GM12801 (cell line): ENCODE results near the gene AKAP8.

Source experiments
- TF ChIP-seq, protein P1 (sequence below): IDR thresholded peaks from one replicate; pipeline ENCODE4 v1.5.1; 2011; ENCODE audit warnings: control low read depth; ENCODE audit not compliant: insufficient read length; ENCODE audit errors: extremely low read depth

AKAP8 gene

DNA sequence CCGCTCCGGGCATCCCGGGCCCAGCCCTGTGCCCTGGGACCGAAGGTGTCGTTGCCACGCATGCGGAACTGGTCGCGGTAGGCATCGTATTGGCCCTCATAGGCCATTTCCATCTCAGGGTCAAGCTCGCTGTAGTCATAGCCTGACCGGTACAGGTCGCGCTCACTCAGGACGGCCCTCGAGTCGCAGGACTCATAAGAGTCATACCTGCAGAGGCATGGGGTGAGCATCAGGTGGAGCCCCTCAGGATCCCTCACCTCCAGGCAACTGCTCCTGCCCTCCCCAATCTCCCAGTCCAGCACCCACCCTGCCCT lies 21.8 kb upstream of the AKAP8 start:
- TF ChIP-seq, protein P1, sequence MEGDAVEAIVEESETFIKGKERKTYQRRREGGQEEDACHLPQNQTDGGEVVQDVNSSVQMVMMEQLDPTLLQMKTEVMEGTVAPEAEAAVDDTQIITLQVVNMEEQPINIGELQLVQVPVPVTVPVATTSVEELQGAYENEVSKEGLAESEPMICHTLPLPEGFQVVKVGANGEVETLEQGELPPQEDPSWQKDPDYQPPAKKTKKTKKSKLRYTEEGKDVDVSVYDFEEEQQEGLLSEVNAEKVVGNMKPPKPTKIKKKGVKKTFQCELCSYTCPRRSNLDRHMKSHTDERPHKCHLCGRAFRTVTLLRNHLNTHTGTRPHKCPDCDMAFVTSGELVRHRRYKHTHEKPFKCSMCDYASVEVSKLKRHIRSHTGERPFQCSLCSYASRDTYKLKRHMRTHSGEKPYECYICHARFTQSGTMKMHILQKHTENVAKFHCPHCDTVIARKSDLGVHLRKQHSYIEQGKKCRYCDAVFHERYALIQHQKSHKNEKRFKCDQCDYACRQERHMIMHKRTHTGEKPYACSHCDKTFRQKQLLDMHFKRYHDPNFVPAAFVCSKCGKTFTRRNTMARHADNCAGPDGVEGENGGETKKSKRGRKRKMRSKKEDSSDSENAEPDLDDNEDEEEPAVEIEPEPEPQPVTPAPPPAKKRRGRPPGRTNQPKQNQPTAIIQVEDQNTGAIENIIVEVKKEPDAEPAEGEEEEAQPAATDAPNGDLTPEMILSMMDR, result no peak

DNA sequence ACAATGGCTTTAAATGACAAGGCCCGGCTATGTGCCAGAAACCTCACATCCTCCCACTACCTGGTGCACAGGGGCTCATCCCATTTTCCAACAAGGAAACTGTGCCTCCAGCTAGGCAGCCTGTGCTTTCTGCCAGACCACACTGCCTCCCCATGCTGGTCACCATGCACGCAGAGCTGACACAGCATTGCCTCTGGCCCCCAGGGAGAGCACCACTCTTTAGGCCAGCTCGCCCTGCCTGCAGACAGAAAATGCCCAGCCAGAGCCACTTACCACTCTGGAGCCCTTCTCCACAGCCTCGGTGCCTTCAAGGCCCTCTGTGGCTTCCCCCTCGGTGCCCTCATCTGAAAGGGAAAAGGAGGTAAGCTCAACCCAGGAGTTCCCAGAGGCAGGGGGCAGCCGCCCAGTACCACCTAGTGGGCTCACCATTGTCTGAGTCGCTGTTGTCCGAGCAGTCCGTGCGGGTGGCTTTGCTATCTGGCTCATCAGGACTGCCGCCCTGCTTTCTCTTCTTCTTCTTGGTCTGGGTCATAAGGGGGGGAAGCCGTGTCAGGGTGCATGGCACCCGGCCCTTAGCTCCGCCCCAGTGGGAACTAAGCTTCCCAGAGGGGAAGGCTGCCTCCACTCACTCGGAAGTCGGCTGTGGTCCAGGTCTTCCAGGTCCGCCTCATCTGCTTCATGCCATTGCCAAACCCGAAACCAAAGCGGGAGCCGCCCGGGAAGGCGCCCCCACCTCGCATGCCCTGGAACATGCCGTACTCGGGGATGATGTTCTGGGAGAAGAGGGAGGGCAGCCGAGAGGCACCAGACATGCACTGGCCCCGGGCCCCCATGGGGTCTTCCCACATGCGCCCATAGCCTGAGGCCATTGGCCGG lies 21.2 kb upstream of the AKAP8 start:
- TF ChIP-seq, protein P1, result no peak

DNA sequence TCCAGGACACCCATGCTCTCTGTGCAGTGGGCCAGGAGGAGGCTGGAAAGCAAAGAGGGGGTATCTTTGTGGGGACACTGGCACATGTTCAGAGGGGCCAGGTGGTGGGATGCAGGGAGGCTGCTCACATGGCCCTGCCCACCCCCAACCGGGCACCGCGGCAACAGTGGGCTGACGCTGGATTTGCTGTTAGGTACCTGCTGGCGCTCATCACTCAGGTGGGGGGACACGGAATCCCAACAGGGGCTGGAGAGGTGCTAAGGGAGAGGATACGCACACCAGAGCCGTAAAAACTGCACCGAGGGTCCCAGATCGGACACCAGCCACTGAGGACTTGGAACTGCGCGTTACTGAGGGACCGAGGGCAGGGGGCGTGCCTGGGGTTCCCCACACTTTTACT lies 20.0 kb upstream of the AKAP8 start:
- TF ChIP-seq, protein P1, result no peak

GRCh38 chr19:15399234-15399515 lies 19.6 kb upstream of the AKAP8 start:
- TF ChIP-seq, protein P1, result no peak

GRCh38 chr19:15398501-15399233 lies 19.1 kb upstream of the AKAP8 start:
- TF ChIP-seq, protein P1, result no peak

DNA sequence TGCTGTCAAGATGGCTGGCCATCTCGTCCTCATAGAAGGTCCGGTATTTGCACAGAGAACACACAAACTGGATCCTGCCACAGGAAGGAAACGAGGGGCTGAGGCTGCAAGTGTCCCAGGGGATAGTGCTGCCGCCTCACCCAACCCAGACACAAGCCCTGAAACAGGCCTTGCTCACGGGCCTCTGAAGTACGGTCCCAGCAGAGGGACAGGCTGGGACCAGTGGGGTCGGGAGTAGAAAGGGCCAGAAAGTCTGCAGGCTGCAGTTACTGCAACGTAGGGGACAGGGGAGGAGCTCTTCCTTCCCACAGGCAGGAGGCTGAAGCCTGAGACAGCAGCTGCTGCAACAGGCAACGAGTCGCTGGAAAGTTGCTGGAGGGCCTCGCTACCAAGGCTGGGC lies 18.2 kb upstream of the AKAP8 start:
- TF ChIP-seq, protein P1, result no peak

DNA sequence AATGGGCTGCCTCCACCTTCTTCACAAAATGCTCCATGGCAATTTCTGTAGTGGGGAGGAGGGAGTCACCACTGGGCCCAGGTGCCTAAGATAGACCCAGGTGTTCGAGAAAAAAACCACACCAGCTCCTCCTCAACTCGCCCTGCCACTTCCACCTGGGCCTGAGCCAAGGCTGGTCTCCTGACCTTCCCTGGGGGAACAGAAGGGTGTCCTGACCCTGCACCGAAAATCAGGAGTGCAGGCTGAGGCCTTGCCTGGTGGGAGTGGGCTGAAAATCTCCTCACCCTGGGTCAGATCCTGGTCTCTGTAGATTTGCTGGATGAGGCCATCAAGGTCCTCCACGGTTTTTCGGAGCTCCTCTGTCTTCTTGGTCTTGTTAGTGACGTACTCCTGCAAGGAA lies 17.6 kb upstream of the AKAP8 start:
- TF ChIP-seq, protein P1, result no peak
